Thoracic aorta (tissue), 2 donors: Measurements from ENCODE around the gene FLT4. TPM values are rescaled to one million over a fixed set of nuclear protein-coding genes. Genes with fewer than 3 reads are reported as not detected.
"Not testable (repeated sequence)": the region's sequence is repeated elsewhere in the genome, so short reads cannot be mapped to it uniquely, and the experiment has no call there.

Experiments used
- ATAC-seq: fragments of 150-250 bp; one replicate; pipeline ENCODE4 v1.8.0; 2017; ENCODE audit warnings: low read depth; ENCODE audit not compliant: insufficient number of reproducible peaks, low FRiP score
- DNase-seq: peaks from one replicate; pipeline ENCODE4 v3.0.0-alpha.2; 2020; ENCODE audit warnings: low spot score
- H3K27ac ChIP-seq, 2 donors: fragments of 200-600 bp; sonication (generic); 1 replicate in 1 of 2; 2 replicates in 1 of 2; pipeline ENCODE4 v1.5.1; 2016; ENCODE audit warnings: mild to moderate bottlenecking in 2 of 2, moderate library complexity in 2 of 2
- H3K27me3 ChIP-seq: fragments of 200-600 bp; sonication (generic); replicated peaks from 2 replicates; pipeline ENCODE4 v1.6.0; 2016; ENCODE audit warnings: mild to moderate bottlenecking; ENCODE audit not compliant: insufficient read depth
- H3K36me3 ChIP-seq: fragments of 200-600 bp; sonication (generic); one replicate; pipeline ENCODE4 v1.5.1; 2016
- H3K4me1 ChIP-seq, 2 donors: fragments of 200-600 bp; sonication (generic); 1 replicate in 1 of 2; 2 replicates in 1 of 2; pipeline versions ENCODE4 v1.5.1 to v1.6.0; 2016; ENCODE audit warnings: low read depth in 2 of 2, mild to moderate bottlenecking in 1 of 2; ENCODE audit not compliant: control insufficient read depth in 1 of 2
- H3K4me3 ChIP-seq: fragments of 200-600 bp; sonication (generic); 2 replicates; pipeline ENCODE4 v1.5.1; 2016; ENCODE audit warnings: mild to moderate bottlenecking
- H3K9me3 ChIP-seq: fragments of 200-600 bp; sonication (generic); 2 replicates; pipeline ENCODE4 v1.5.1; 2016
- CTCF ChIP-seq: fragments of 200-600 bp; sonication (generic); IDR thresholded peaks from one replicate; pipeline ENCODE4 v1.5.1; 2019; ENCODE audit warnings: antibody characterized with exemption
- total RNA-seq, 2 donors: library from RNA; depleted of rRNA; stranded (reverse); fragments of >200 nt; gene quantifications; one replicate each; pipeline versions ENCODE4 v1.1.0 to v1.2.3, GENCODE V29; 2016

The FLT4 gene
- total RNA-seq, 2 donors from 2014 or later = 4.8 to 10.8 TPM

- TF ChIP-seq CTCF = no peak
- DNase-seq = no peak
- ATAC-seq = no peak
These were observed 35.3 kb upstream of the FLT4 start for GRCh38 chr5:180684623-180685161.

GRCh38 chr5:180683220-180683922, 34.0 kb upstream of the FLT4 start:
- no peaks in the 10 kb centered on the region for H3K4me1 ChIP-seq
- no peak overlapping the region for H3K27ac ChIP-seq
- no peaks in the 10 kb centered on the region for H3K9me3 ChIP-seq
- TF ChIP-seq CTCF = no peak
- H3K36me3 ChIP-seq = no peaks in the 10 kb centered on the region
- DNase-seq (no peak), ATAC-seq (no peak)
- H3K27me3 ChIP-seq = no peaks in the 10 kb centered on the region
- no peak overlapping the region for H3K4me3 ChIP-seq

More at GRCh38 chr5:180684623-180685161, 35.3 kb upstream of the FLT4 start:
- H3K9me3 ChIP-seq = no peaks in the 10 kb centered on the region
- H3K36me3 ChIP-seq = no peaks in the 10 kb centered on the region
- no peaks in the 10 kb centered on the region for H3K27me3 ChIP-seq
- no peak overlapping the region for H3K4me3 ChIP-seq
- H3K27ac ChIP-seq = no peak overlapping the region
- H3K4me1 ChIP-seq = no peaks in the 10 kb centered on the region

GRCh38 chr5:180682560-180682959, 33.2 kb upstream of the FLT4 start:
- Histone ChIP-seq H3K9me3 (no peaks in the 10 kb centered on the region), H3K27me3 (no peaks in the 10 kb centered on the region), H3K4me3 (no peak overlapping the region), H3K27ac (no peak overlapping the region), H3K4me1 (no peaks in the 10 kb centered on the region), H3K36me3 (no peaks in the 10 kb centered on the region)
- no peak for ATAC-seq
- DNase-seq = no peak
- no peak for TF ChIP-seq CTCF

- H3K36me3 ChIP-seq, H3K4me3 ChIP-seq, DNase-seq, H3K4me1 ChIP-seq, H3K27ac ChIP-seq, ATAC-seq, H3K27me3 ChIP-seq, H3K9me3 ChIP-seq: not testable (repeated sequence)
These were observed 32.6 kb upstream of the FLT4 start for GRCh38 chr5:180682008-180682407.

GRCh38 chr5:180678319-180678718, 28.9 kb upstream of the FLT4 start:
- not testable (repeated sequence) for ATAC-seq, H3K27me3 ChIP-seq

GRCh38 chr5:180675036-180675635, 25.7 kb upstream of the FLT4 start:
- Histone ChIP-seq H3K27ac (no peak overlapping the region), H3K36me3 (no peaks in the 10 kb centered on the region), H3K27me3 (no peaks in the 10 kb centered on the region), H3K4me3 (no peak overlapping the region), H3K4me1 (peaks cover 0 to 4% of the 10 kb centered on the region in 2 donors), H3K9me3 (no peaks in the 10 kb centered on the region)
- DNase-seq (no peak), ATAC-seq (no peak)
- no peak for TF ChIP-seq CTCF

More at GRCh38 chr5:180678319-180678718, 28.9 kb upstream of the FLT4 start:
- not testable (repeated sequence) for H3K27ac ChIP-seq, H3K9me3 ChIP-seq, H3K4me3 ChIP-seq, H3K36me3 ChIP-seq, DNase-seq, H3K4me1 ChIP-seq

- H3K27ac ChIP-seq, H3K4me3 ChIP-seq, ATAC-seq: not testable (repeated sequence)
These were observed 24.7 kb upstream of the FLT4 start for GRCh38 chr5:180674090-180674475.

More at GRCh38 chr5:180674090-180674475, 24.7 kb upstream of the FLT4 start:
- not testable (repeated sequence) for H3K27me3 ChIP-seq, H3K36me3 ChIP-seq, DNase-seq, H3K9me3 ChIP-seq, H3K4me1 ChIP-seq
